Astrocyte (in vitro differentiated cells and primary cell): ENCODE measurements around the gene NUP214.

Source experiments
- EZH2 ChIP-seq: IDR thresholded peaks from 2 replicates; pipeline ENCODE4 v1.6.1; 2012; ENCODE audit warnings: mild to moderate bottlenecking, low read length, inconsistent platforms; ENCODE audit not compliant: insufficient read depth
- TF ChIP-seq, protein P1 (sequence below): IDR thresholded peaks from 2 replicates; pipeline ENCODE4 v1.5.1; 2011; ENCODE audit warnings: low read depth, mild to moderate bottlenecking, inconsistent platforms, low read length, moderate library complexity; ENCODE audit not compliant: insufficient read depth

DNA sequence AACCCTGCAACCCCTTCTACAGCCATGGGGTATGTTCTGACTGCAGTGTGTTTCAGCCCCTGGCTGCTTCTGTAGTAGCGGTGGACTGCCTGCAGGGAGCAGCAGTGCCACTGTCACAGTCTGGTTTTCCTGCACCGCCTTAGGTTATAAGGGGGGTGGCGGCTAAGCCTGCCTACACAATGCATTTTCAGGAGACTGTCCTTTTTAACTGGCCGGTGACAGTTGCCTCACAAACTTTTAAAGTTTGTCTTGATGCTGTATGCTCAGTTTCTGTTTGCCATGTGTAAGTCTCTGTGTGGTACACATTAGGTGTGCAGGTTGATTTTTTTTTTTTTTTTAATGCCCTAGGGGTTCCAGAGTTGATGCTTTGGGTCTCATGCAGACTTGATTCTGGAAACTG, 53.0 kb downstream of the NUP214 start:
- no peak for TF ChIP-seq EZH2
- TF ChIP-seq, protein P1, sequence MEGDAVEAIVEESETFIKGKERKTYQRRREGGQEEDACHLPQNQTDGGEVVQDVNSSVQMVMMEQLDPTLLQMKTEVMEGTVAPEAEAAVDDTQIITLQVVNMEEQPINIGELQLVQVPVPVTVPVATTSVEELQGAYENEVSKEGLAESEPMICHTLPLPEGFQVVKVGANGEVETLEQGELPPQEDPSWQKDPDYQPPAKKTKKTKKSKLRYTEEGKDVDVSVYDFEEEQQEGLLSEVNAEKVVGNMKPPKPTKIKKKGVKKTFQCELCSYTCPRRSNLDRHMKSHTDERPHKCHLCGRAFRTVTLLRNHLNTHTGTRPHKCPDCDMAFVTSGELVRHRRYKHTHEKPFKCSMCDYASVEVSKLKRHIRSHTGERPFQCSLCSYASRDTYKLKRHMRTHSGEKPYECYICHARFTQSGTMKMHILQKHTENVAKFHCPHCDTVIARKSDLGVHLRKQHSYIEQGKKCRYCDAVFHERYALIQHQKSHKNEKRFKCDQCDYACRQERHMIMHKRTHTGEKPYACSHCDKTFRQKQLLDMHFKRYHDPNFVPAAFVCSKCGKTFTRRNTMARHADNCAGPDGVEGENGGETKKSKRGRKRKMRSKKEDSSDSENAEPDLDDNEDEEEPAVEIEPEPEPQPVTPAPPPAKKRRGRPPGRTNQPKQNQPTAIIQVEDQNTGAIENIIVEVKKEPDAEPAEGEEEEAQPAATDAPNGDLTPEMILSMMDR: peak; percentile 96
